ENCODE measurements around the gene POU2AF1. TPM values are rescaled to one million over a fixed set of nuclear protein-coding genes. Genes with fewer than 3 reads are reported as not detected.

The POU2AF1 gene
- total and polyA plus RNA-seq, 2 of the 13 experiments (the other 11 are each of a cell fraction or from before 2014, with no cell fraction given) = 1.9 to 3.6 TPM

DNA sequence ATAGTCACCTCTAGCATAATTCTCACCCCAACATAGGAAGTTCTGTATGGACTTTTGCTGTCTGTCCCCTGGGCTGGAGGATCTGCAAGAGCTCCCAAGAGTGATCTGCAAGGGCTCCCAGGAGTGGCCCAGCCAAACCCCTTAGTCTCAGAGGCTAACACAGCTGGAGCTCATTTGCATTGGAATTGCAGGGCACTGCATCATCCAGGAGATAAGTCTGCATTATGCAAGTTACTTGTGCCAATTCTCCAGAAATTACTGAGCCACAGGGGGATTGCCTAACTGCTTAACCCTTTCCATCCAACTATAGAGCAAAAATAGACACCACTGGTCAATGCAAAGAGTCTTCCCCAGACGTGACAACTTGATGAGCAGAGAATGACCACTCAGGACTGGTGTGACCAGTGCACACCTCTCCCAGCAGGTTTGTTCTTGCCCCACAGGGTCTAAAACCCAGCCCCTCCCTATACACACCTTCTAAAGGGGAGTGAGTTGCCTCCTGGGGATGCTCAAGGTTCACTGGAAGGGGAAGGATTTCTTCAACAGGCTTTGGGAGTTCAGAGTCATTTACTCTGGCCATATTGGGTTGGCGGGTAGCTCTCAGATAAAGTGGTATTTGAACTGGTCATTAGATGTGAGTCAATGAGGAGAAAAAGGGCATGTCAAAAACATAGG is 42.4 kb downstream of the POU2AF1 start (continued):
- TF ChIP-seq ZNF609 (CRISPR knock-in tag; IDR thresholded peaks at IDR 0.05; ENCODE audit: borderline replicate concordance) (no peak), POLR2AphosphoS5 (IDR thresholded peaks at IDR 0.05; ENCODE audit: low read depth, low read length) (peak; percentile 47; the same call in 1 of the 2 replicates), TEAD3 (CRISPR knock-in tag; optimal IDR thresholded peaks at IDR 0.05; ENCODE audit: borderline replicate concordance) (no peak), KMT2B (CRISPR knock-in tag; IDR thresholded peaks at IDR 0.05) (no peak), ZNF83 (CRISPR knock-in tag; IDR thresholded peaks at IDR 0.05; ENCODE audit: borderline replicate concordance) (no peak), NFYB (CRISPR knock-in tag; IDR thresholded peaks at IDR 0.05) (no peak), KIAA2018 (CRISPR knock-in tag; IDR thresholded peaks at IDR 0.05; ENCODE audit: borderline replicate concordance) (no peak), ZNF205 (CRISPR knock-in tag; IDR thresholded peaks at IDR 0.05) (no peak), MIER2 (CRISPR knock-in tag; IDR thresholded peaks at IDR 0.05) (no peak), STAT6 (CRISPR knock-in tag; IDR thresholded peaks at IDR 0.05; ENCODE audit: borderline replicate concordance) (no peak), IKZF1 (IDR thresholded peaks at IDR 0.05) (no peak)
- TF ChIP-seq, protein P1, sequence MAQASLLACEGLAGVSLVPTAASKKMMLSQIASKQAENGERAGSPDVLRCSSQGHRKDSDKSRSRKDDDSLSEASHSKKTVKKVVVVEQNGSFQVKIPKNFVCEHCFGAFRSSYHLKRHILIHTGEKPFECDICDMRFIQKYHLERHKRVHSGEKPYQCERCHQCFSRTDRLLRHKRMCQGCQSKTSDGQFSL (CRISPR knock-in tag; IDR thresholded peaks at IDR 0.05) = no peak
